SW 1271 (cell line): ENCODE measurements around the gene PDE4D.

Source experiments
- DNase-seq, 2 experiments: peaks; one replicate each; lab custom pipeline; 2025; lab: John Stamatoyannopoulos, UW

The PDE4D gene

DNA sequence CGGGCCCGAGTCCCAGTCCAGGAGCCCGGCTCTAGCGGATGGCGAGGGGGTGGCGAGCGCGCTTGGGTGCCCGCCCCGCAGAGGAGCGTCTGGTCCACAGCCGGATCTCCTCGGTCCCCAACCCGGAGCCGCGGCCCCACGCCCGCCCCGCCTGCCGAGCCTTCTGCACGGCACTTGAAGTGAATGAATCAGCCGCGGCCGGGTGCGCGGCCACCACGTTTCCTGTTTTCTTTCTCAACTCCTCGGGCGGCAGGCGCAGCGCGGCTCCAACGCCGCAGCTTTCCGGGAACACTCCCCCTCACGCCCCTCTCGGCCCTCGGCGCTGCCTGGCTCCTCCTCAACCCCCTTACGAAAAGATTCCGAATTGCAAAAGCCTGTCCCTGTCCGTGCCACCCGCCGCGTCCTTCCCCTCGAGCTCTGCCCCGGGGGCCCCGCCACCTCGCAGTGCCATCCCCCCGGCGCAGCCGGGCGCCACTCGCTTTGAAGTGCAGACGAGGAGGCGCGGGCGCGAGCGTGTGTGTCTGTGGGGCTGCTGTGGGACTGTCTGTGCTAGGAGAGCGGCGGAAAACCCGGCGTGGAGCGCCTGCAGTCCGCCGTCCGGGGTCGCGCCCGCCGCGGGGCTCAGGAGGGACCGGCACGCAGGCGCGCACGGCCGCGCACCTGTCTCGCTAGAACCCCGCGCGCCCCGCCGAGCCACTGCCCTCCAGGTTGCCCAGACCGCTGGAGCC, 854.1 kb downstream of the PDE4D start:
- peak; percentile 72 to 78 for DNase-seq

- DNase-seq, result peak; percentile 42 to 61
Observed at GRCh38 chr5:59038798-59039295, 854.7 kb downstream of the PDE4D start.

DNA sequence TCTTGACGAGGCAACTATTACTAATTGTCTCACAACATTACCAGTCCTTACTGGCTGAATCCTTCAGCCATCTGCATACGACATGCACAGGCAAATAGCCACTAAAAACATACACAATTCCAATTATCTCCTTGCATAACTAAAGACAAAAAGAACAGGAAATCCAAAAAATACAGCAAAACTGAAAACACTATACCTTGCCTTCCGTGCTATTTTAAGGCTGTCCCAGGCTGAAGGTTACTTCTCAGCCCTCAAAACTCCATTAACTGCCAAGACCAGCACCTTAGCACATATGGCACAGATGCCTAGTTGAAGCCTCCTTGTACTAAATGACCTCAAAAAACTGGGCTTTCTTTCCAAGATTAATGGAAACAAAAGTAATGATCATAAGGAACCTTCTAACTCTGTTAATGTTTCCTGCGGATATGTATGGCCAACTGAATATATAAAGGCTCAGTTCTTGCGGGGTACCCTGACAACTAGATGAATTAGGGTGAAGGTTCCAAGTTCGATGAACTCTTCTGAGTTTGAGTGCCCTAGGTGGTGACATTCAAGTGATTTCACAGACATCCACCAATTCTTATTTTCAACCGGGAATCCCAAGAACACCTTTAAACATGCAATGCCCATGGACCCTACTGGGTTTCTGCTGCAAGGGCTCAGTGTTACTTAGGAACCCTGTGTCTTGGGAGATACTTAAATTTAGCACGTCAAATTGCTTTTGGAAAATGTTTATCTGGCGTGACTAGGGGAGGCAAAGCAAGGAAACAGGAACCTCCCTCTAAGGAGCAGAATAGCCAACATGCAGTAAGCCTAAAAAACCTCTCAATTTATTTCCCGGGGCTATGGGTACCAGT, 855.4 kb downstream of the PDE4D start:
- no peak for DNase-seq

GRCh38 chr5:59037453-59037852, 856.1 kb downstream of the PDE4D start:
- no peak for DNase-seq

DNA sequence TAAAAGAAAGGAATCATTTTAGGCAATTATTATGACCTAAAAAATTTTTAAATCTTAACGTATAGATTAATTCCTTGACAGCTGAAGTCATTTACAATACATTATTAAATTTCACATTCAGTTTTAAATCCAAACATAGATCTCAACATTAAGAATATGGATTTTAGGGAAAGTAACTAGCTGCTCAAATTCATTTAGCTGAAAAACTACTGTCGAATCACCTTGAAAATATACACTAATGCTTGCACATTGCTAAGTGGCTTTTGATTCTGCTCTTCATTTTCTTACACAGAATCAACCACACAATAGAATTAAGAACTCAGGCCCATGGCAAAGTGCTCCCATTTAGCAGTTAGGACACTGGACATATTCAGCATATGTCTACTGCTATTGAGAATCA, 856.5 kb downstream of the PDE4D start:
- no peak for DNase-seq

DNA sequence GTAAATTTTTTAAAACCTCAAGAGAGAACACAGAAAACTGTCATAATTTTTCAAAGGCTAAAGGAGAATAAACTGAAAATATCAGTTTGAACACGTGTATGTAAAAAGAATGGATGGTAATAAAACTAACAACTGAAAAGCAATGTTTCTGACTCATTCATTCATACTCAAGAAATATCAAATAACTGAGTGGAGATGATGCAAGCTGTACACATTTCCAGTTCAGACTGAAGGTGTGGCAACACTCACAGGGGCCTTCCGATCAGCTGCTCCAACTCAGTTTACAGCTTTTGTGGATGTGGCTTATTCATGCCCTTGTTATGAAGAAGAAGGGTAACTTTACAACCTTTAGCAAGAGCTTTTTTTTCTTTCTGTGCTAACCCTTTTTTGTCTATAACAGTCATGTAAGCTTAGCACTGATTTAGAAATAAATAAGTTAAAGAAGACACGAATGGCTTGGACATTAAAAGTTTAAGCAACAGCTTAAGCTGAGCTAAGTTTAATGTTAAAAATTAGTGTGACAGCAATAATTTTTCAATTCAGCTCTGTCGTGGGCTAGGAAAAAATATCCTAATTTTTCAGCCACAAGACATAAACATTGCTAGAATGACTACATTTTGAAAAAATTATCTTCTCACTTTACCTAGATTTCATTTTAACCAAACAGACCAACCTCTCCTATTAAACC, 857.1 kb downstream of the PDE4D start:
- DNase-seq, result peak; percentile 54 to 82

DNA sequence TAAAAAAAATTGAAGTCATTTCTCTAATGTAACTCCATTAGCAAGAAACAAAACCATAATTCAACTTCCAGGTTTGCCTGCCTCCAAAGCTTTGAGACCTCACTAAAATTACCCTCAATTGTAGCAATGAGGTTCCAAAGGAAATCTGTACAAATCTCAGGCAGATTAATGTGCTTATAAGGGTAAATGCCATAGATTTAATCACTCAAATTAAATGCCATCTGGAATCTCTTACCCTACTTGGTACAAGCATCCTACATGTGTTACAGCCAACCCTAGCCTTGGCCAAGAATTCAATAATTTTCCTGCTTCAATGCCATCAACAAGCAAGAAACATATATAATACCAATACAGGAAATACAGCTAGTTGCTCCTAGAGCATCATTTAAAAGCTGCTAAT, 857.8 kb downstream of the PDE4D start:
- no peak for DNase-seq

DNA sequence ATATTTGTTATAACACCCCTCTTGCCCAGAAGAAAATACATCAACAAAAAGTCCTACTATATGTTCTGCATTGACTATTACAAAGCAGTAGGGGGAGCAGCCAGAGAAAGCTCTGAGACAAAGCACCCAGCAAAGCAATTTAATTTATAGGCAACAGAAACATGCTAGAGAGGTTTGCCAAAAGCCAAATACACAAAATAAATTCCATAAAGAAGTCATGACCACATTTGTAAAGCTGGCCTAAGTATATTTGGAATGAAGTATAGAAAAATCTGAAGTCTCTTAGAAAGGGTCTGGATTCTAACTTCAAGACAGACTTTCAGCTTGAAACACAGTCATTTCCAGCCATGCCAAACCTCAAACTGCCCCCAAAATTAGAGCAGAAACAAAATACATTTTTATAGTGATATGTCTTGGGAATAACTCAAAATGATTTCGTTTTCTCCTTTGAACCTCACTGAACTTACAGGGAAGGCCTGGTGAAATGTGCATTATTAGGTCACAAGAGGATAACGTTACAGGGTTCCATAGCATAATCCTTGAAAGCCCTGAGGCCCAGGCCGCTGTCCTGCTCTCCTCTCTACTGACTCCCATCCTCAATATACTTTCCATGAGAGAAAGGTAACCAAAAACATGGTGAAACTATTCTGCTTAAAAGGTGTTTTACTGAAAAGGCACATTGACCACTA, 858.9 kb downstream of the PDE4D start:
- DNase-seq, result peak; percentile 16 to 77

GRCh38 chr5:59027145-59027907, 866.2 kb downstream of the PDE4D start:
- no peak for DNase-seq

GRCh38 chr5:59025734-59026133, 867.8 kb downstream of the PDE4D start:
- no peak for DNase-seq

GRCh38 chr5:59021837-59022514, 871.5 kb downstream of the PDE4D start:
- DNase-seq, result no peak

GRCh38 chr5:59021286-59021673, 872.2 kb downstream of the PDE4D start:
- no peak for DNase-seq

DNA sequence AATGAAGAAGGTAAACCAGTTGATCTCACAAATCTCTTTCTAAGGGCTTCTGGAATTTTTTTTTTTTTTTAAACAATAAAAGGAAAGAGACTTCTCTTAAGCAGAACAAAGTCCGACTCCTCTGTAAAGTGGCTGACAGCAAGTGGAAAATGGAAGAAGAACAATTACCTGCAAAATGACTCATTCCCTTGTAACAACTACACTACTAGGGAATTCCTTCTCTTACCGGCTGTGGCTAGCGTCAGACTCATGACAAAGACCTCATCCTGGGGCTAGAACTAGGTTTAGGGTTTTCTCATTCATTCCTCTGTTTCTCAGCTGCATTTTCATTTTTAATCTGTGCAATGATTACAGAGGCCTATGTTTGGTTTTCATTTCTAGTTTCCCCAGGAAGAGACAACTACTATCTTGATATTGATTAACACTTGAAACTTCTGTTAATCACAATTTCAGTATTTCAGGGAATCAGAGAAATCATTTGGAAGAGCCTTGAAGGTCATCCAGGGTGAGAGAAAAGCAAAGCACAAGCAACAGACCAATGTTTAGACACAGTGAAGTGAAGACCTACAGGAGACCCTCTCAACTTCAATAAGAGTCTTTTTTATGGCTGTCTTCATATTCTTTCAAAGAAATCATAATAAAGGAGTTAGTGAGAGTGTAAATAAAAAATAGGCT, 872.8 kb downstream of the PDE4D start:
- no peak for DNase-seq

DNA sequence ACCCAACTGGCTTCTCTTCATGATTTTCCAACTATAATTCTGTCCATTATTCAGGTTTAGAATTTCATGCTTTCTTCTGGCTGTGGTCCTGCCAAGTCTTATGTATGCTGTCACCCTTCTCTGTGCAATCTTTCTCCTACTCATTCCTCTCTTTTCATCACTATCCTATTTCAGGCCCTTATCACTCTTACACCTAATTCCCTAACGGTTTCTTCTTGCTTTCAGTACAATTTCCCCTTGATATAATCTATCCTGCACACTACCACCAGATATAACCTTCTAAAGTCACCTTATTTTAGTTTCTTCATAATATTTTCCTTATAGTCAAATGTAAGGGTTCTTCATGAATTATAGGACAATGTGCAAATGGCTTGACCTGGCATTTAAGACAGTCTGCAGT, 874.4 kb downstream of the PDE4D start:
- DNase-seq, result no peak

DNA sequence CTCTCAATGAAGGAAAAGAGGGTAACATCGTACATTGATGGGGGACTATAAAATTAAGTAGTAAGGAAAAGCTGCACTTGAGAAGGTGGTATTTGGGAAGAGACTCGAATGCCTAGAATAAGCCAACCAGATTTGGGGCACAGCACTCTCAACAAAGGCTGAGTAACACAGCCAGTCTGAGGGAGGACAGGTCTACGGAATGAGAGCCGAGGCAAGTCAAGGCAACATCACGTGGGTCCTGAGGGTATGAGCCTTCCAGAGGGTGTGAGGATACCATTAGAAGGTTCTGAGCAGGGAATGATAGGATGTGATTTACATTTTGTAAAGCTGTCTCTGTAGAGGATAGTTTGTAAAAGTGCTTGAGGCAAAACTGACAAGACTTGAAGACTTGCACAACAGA, 876.6 kb downstream of the PDE4D start:
- DNase-seq, result no peak

DNA sequence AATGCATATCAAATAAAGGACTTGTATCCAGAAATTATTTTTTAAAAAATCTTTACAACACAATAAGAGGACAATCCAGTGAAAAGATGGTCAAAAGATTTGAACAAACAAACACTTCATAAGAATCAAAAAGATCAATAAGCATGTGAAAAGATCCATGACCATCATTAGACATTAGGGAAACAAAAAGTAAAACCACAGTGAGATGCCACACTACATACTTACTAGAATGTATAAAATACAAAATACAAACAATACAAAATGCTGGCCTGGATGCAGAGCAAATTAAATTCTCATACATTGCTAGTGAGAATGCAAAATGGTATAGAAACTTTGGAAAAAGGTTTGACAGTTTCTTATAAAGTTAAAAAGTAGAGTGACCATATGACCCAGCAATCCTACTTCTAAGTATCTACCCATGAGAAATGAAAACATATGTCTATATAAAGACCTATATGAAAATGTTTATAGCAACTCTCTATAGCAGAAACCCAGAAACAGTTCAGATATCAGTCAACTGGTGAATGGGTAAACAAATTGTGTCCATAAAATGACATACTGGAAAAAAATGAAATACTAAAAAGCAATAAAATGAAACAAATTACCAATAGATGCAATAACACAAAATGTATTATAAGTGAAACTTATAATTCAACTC, 884.6 kb downstream of the PDE4D start:
- DNase-seq, result no peak

DNA sequence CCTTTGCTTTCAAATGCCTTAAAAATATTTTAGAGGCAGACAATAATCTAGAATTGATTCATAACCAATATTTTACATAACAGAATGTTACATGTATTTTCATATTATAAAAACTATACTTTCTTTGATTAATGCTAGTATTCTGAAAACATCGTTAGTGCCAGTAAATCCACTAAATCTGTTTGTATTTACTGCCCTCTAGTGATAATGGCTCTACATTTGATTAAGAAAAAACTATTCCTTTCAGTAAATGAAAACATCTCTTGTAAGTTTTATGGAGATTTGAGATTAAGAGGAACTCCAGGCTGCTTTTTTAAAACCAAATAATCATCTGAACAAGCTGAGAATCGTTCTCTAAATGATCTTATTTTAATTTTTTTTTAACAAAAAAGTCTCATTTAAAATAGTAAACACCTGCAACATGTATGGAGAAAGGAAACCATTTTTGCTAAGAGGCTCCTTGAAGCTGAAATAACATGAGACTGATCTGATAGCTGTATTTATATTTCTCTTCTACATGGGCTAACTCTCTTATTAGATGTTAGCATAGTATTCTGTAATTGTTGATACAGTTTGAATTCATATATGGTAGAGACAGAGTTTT, 886.0 kb downstream of the PDE4D start:
- DNase-seq, result peak in 1 of 2 experiments; percentile 44

GRCh38 chr5:59005934-59006701, 887.4 kb downstream of the PDE4D start:
- no peak for DNase-seq
